Fibroblast of pulmonary artery (primary cell): Measurements from ENCODE around the gene LDHAL6B.

Source experiments
- DNase-seq: peaks from one replicate; pipeline ENCODE4 v3.0.0-alpha.2; 2010; ENCODE audit warnings: low read depth
- H3K4me3 ChIP-seq: replicated peaks from 2 replicates; pipeline ENCODE4 v1.5.1; 2011; ENCODE audit warnings: low read depth, mild to moderate bottlenecking, control low read depth, low read length, moderate library complexity
- CTCF ChIP-seq: IDR thresholded peaks from 2 replicates; pipeline ENCODE4 v1.5.1; 2011; ENCODE audit warnings: mild to moderate bottlenecking, control low read depth, low read length, inconsistent platforms; ENCODE audit errors: missing control alignments

Gene LDHAL6B

GRCh38 chr15:59240036-59240435 is 33.4 kb downstream of the LDHAL6B start:
- no peak overlapping the region for H3K4me3 ChIP-seq
- DNase-seq = no peak
- no peak for TF ChIP-seq CTCF

GRCh38 chr15:59242649-59243048 is 36.0 kb downstream of the LDHAL6B start:
- no peak for TF ChIP-seq CTCF
- H3K4me3 ChIP-seq = no peak overlapping the region
- DNase-seq = no peak

GRCh38 chr15:59243622-59244021 is 37.0 kb downstream of the LDHAL6B start:
- H3K4me3 ChIP-seq = no peak overlapping the region
- no peak for TF ChIP-seq CTCF
- DNase-seq = no peak

- H3K4me3 ChIP-seq = no peak overlapping the region
- no peak for DNase-seq
- TF ChIP-seq CTCF = no peak
Observed at GRCh38 chr15:59244337-59244736, 37.7 kb downstream of the LDHAL6B start.

GRCh38 chr15:59245559-59245958 is 38.9 kb downstream of the LDHAL6B start:
- DNase-seq = no peak
- no peak overlapping the region for H3K4me3 ChIP-seq
- TF ChIP-seq CTCF = no peak

GRCh38 chr15:59247364-59247763 is 40.7 kb downstream of the LDHAL6B start:
- peak; percentile 89 for DNase-seq
- H3K4me3 ChIP-seq = no peak overlapping the region
- peak; percentile 78 for TF ChIP-seq CTCF

GRCh38 chr15:59249816-59250215 is 43.2 kb downstream of the LDHAL6B start:
- no peak for TF ChIP-seq CTCF
- H3K4me3 ChIP-seq = no peak overlapping the region
- DNase-seq = no peak
